Esophagus squamous epithelium (tissue), 5 donors: ENCODE measurements around the gene CARMIL3. TPM values are rescaled to one million over a fixed set of nuclear protein-coding genes. Genes with fewer than 3 reads are reported as not detected.

Experiments used
- DNase-seq: peaks from one replicate; lab custom pipeline; 2025; lab: John Stamatoyannopoulos, UW
- H3K27ac ChIP-seq, 4 donors: fragments of 200-600 bp; sonication (generic); one replicate each; pipeline ENCODE4 v1.5.1; 2016 to 2019; ENCODE audit warnings: mild to moderate bottlenecking in 1 of 4
- H3K27me3 ChIP-seq, 4 donors: fragments of 200-600 bp; sonication (generic); 1 replicate in 3 of 4; 2 replicates in 1 of 4; pipeline versions ENCODE4 v1.5.1 to v1.6.0; 2017 to 2021; ENCODE audit warnings: antibody characterized with exemption in 1 of 4
- H3K36me3 ChIP-seq, 3 donors: fragments of 200-600 bp; sonication (generic); one replicate each; pipeline ENCODE4 v1.5.1; 2016 to 2019
- H3K4me1 ChIP-seq, 3 donors: fragments of 200-600 bp; sonication (generic); one replicate each; pipeline ENCODE4 v1.5.1; 2017 to 2019
- H3K4me3 ChIP-seq, 4 donors: fragments of 200-600 bp; sonication (generic); 1 replicate in 3 of 4; 2 replicates in 1 of 4; pipeline ENCODE4 v1.5.1; 2016 to 2019; ENCODE audit warnings: mild to moderate bottlenecking in 2 of 4, moderate library complexity in 1 of 4
- H3K9me3 ChIP-seq, 3 donors: fragments of 200-600 bp; sonication (generic); one replicate each; pipeline ENCODE4 v1.5.1; 2016 to 2019
- CTCF ChIP-seq, 6 experiments: fragments of 450-650 bp in 4 of 6; fragments of 200-600 bp in 2 of 6; sonication (generic) in 2 of 6; IDR thresholded peaks; one replicate each; pipeline ENCODE4 v1.5.1; 2016 to 2019; ENCODE audit warnings: antibody characterized with exemption in 6 of 6, mild to moderate bottlenecking in 4 of 6, moderate library complexity in 4 of 6
- POLR2A ChIP-seq, 4 donors: fragments of 450-650 bp; IDR thresholded peaks; one replicate each; pipeline ENCODE4 v1.6.1; 2017; ENCODE audit warnings: antibody characterized with exemption in 4 of 4, mild to moderate bottlenecking in 4 of 4, moderate library complexity in 3 of 4
- WGBS, 2 donors: methylation state at CpG; one replicate each; pipeline ENCODE4 v1.1.5; 2018; 5-methylcytosine and 5-hydroxymethylcytosine counted together
- intact Hi-C: fragments of 100-400 bp; cut with DNase I; formaldehyde crosslinking; loops from one replicate; pipeline ENCODE4 v1.15.0; 2022
- total RNA-seq, 4 donors: library from RNA; depleted of rRNA; stranded (reverse); fragments of >200 nt; gene quantifications; one replicate each; pipeline ENCODE4 v1.1.0, GENCODE V29; 2016
- donor health status: DM: yes; HTN: yes; CAD: no.

Gene CARMIL3
- total RNA-seq, 4 donors from 2014 or later = 0.38 to 1.2 (median 0.86) TPM

GRCh38 chr14:24059841-24060388, 8.1 kb downstream of the CARMIL3 start:
- DNase-seq = no peak
- TF ChIP-seq POLR2A (IDR thresholded peaks at IDR 0.05) (no peak), CTCF (IDR thresholded peaks at IDR 0.05) (no peak)
- intact Hi-C loops = loop anchor here (5.0 kb wide), 1 partner anchor 42 kb away; no protein-coding TSS in a partner anchor
- Histone ChIP-seq H3K27ac (no peak overlapping the region), H3K27me3 (peaks cover 0 to 8% (median 0%) of the 10 kb centered on the region in 4 donors), H3K36me3 (no peaks in the 10 kb centered on the region), H3K4me1 (peaks cover 0 to 7% (median 0%) of the 10 kb centered on the region in 3 donors), H3K9me3 (no peaks in the 10 kb centered on the region), H3K4me3 (no peak overlapping the region)
- 63 to 100% methylated on average over 2 to 3 of the region's 16 CpGs for WGBS, 2 donors

GRCh38 chr14:24060443-24060842, 8.6 kb downstream of the CARMIL3 start:
- Histone ChIP-seq H3K9me3 (no peaks in the 10 kb centered on the region), H3K36me3 (no peaks in the 10 kb centered on the region), H3K4me3 (no peak overlapping the region), H3K27me3 (peaks cover 0 to 3% (median 0%) of the 10 kb centered on the region in 4 donors), H3K27ac (no peak overlapping the region), H3K4me1 (peaks cover 0 to 7% (median 0%) of the 10 kb centered on the region in 3 donors)
- 57 to 82% methylated on average over 1 to 2 of the region's 10 CpGs for WGBS, 2 donors
- no peak for DNase-seq
- intact Hi-C loops = no loop called here
- TF ChIP-seq CTCF (IDR thresholded peaks at IDR 0.05) = no peak
- TF ChIP-seq POLR2A (IDR thresholded peaks at IDR 0.05) = no peak

- no peaks in the 10 kb centered on the region for H3K36me3 ChIP-seq
- peaks cover 0 to 7% (median 0%) of the 10 kb centered on the region in 3 donors for H3K4me1 ChIP-seq
- TF ChIP-seq CTCF (IDR thresholded peaks at IDR 0.05) = no peak
- no peak for TF ChIP-seq POLR2A (IDR thresholded peaks at IDR 0.05)
- H3K27ac ChIP-seq = no peak overlapping the region
- intact Hi-C loops = no loop called here
- H3K27me3 ChIP-seq = peaks cover 0 to 3% (median 0%) of the 10 kb centered on the region in 4 donors
- WGBS, 2 donors = 94 to 100% methylated on average over 1 to 5 of the region's 7 CpGs
- no peaks in the 10 kb centered on the region for H3K9me3 ChIP-seq
- no peak overlapping the region for H3K4me3 ChIP-seq
- no peak for DNase-seq
Measured at GRCh38 chr14:24060984-24061913, 9.4 kb downstream of the CARMIL3 start.

- no peak for TF ChIP-seq POLR2A (IDR thresholded peaks at IDR 0.05)
- no peak for TF ChIP-seq CTCF (IDR thresholded peaks at IDR 0.05)
- Histone ChIP-seq H3K9me3 (no peaks in the 10 kb centered on the region), H3K36me3 (no peaks in the 10 kb centered on the region), H3K4me3 (no peak overlapping the region), H3K27ac (no peak overlapping the region), H3K27me3 (no peaks in the 10 kb centered on the region), H3K4me1 (peaks cover 0 to 7% (median 0%) of the 10 kb centered on the region in 3 donors)
- DNase-seq = no peak
- WGBS, 2 donors = 75% methylated on average over 2 of the region's 14 CpGs; no CpG with 5 or more reads in 1 of the 2 donors
- intact Hi-C loops = no loop called here
Measured at GRCh38 chr14:24062216-24062980, 10.6 kb downstream of the CARMIL3 start.
